ENCODE data around the gene CAMK2D.
A peak's percentile ranks its signal among the peaks of the same experiment; 100 is the strongest.
"Not testable (repeated sequence)": the region's sequence is repeated elsewhere in the genome, so short reads cannot be mapped to it uniquely, and the experiment has no call there.

The CAMK2D gene

DNA sequence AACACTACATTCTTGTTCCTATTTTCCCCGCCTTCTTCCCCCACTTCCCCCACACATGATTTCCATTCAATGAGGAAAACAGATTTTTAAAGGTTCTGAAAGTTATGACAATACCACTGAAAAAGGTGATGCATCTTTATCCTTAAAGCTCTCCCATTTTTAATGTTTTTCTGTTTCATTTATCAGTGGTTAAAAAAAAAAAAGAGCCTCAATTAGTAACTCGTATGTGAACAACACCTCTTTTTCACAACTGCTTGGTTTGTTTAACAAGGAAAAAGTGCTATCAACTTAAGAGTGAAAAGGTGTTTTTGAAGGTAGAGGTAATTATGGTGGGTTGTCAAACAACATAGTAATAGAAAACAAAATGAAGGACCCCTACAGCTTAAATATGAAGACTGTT is 8.2 kb upstream of the CAMK2D start:
- H3K9ac ChIP-seq (ENCODE audit: insufficient read length), result no peak overlapping the region

DNA sequence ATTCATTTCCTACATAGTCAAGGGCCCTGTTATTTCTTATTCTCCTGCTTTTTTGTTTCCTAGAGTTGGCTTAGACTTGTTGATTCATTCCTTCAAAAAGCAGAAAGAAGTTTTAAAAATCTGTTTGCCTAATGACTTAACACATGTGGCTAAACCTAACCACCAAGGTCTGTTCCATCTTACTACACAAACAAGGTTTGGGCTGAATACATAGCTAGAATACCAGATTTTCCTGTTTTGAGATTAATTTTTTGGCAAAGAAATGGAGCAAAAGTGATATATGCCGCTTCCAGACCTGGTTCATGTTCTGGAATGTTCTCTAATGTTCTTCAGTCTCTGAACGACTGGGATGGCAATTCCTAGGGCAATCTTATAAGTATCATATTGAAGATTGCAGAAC is 7.4 kb upstream of the CAMK2D start:
- Histone ChIP-seq H3K27ac (no peak overlapping the region), H3K9ac (ENCODE audit: insufficient read length) (no peak overlapping the region), H3K9me3 (ENCODE audit: low read depth, low read length) (no peaks in the 10 kb centered on the region), H3K36me3 (ENCODE audit: insufficient read depth, low read length) (no peaks in the 10 kb centered on the region), H3K4me3 (no peak overlapping the region)
- no peak for TF ChIP-seq POLR2AphosphoS5 (IDR thresholded peaks at IDR 0.05; ENCODE audit: borderline replicate concordance, low read depth, low read length)
- TF ChIP-seq EZH2 (IDR thresholded peaks at IDR 0.05), result no peak
- TF ChIP-seq FOXP2 (optimal IDR thresholded peaks at IDR 0.05; ENCODE audit: control extremely low read depth, extremely low read length, insufficient read depth), result no peak
- DNase-seq (ENCODE audit: low read depth, low spot score), result no peak

More for the DNA sequence above, 8.2 kb upstream of the CAMK2D start:
- Histone ChIP-seq H3K27ac (no peak overlapping the region), H3K9me3 (ENCODE audit: low read depth, low read length) (no peaks in the 10 kb centered on the region), H3K36me3 (ENCODE audit: insufficient read depth, low read length) (no peaks in the 10 kb centered on the region), H3K4me3 (no peak overlapping the region)
- DNase-seq (ENCODE audit: low read depth, low spot score), result no peak
- TF ChIP-seq POLR2AphosphoS5 (IDR thresholded peaks at IDR 0.05; ENCODE audit: borderline replicate concordance, low read depth, low read length) (no peak), FOXP2 (optimal IDR thresholded peaks at IDR 0.05; ENCODE audit: control extremely low read depth, extremely low read length, insufficient read depth) (no peak), EZH2 (IDR thresholded peaks at IDR 0.05) (no peak)

DNA sequence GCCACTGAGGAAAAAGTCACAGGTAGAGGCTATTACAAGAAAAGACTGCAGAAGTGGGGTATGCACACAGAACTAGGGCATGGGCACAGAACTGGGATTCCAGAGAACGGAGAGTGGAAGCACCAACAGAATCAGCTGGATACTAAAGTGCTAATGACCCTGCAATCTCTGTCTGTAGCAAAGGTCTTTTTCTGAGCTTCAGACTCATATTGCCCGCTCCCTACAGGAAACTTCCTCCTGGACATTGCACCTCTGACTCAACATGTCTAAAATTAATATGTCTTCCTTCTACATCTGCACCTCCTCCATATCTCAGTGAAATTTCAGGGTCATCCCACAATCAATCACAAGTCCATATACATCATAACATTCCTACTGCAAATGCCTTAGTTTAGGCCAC is 5.3 kb upstream of the CAMK2D start:
- Histone ChIP-seq H3K27ac (no peak overlapping the region), H3K36me3 (ENCODE audit: insufficient read depth, low read length) (no peaks in the 10 kb centered on the region), H3K9ac (ENCODE audit: insufficient read length) (no peak overlapping the region), H3K4me3 (no peak overlapping the region), H3K9me3 (ENCODE audit: low read depth, low read length) (no peaks in the 10 kb centered on the region)
- DNase-seq (ENCODE audit: low read depth, low spot score), result no peak
- no peak for TF ChIP-seq FOXP2 (optimal IDR thresholded peaks at IDR 0.05; ENCODE audit: control extremely low read depth, extremely low read length, insufficient read depth)
- TF ChIP-seq POLR2AphosphoS5 (IDR thresholded peaks at IDR 0.05; ENCODE audit: borderline replicate concordance, low read depth, low read length), result no peak
- no peak for TF ChIP-seq EZH2 (IDR thresholded peaks at IDR 0.05)

DNA sequence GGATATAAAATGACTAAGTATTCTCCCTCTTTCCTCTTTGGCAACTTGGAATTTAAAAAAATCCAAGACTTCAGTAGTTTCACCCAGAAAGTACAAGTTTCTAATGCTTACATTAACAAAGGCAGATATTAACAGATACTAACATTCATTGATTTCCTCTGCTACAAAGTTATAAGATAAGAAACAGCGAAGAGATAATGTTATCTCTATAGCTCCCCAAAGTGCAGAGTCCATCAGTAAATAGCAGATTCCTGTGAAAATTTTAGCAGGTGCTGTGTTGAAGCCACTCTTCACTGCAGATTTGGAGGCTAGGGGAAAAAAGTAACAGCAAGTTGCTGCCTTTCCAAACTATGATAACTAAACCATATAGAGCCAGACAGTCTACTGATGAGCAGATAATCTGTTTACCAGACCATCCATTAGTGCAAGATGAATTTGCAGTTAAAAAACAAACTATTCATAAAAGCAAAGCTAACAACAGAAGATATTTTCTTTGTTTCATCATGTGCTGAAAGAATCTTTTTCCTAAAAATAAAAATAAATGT is 3.3 kb upstream of the CAMK2D start:
- H3K4me3 ChIP-seq, result no peak overlapping the region
- H3K36me3 ChIP-seq (ENCODE audit: insufficient read depth, low read length), result no peaks in the 10 kb centered on the region
- H3K9me3 ChIP-seq (ENCODE audit: low read depth, low read length), result no peaks in the 10 kb centered on the region
- TF ChIP-seq EZH2 (IDR thresholded peaks at IDR 0.05) (no peak), POLR2AphosphoS5 (IDR thresholded peaks at IDR 0.05; ENCODE audit: borderline replicate concordance, low read depth, low read length) (no peak), FOXP2 (optimal IDR thresholded peaks at IDR 0.05; ENCODE audit: control extremely low read depth, extremely low read length, insufficient read depth) (no peak)
- H3K27ac ChIP-seq, result no peak overlapping the region
- no peak for DNase-seq (ENCODE audit: low read depth, low spot score)
- no peak overlapping the region for H3K9ac ChIP-seq (ENCODE audit: insufficient read length)

DNA sequence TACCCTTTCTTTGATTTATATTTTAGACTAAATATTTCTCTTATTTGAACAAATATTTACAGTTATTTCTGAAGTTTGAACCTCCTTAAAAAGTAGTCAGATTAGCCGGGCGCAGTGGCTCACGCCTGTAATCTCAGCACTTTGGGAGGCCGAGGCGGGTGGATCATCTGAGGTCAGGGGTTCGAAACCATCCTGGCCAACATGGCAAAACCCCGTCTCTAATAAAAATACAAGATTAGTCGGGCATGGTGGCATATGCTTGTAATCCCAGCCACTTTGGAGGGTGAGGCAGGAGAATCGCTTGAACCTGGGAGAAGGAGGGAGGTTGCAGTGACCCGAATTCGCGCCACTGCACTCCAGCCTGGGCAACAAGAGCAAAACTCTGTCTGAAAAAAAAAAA is 2.4 kb upstream of the CAMK2D start:
- not testable (repeated sequence) for H3K9me3 ChIP-seq (ENCODE audit: low read depth, low read length); DNase-seq (ENCODE audit: low read depth, low spot score); H3K36me3 ChIP-seq (ENCODE audit: insufficient read depth, low read length); H3K4me3 ChIP-seq; H3K27ac ChIP-seq; H3K9ac ChIP-seq (ENCODE audit: insufficient read length)

DNA sequence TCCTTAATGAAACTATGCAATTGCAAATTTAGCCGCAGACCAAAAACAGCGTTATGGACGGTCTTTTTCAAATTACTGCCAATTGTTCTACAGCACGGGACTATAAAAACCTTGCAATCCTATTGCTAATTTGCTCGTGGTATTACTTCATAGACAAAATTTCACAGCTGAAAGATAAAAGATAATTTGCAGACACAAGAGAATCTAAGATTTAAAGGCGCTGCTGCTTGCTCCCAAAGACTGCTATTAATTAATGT is 1.4 kb upstream of the CAMK2D start:
- no peaks in the 10 kb centered on the region for H3K9me3 ChIP-seq (ENCODE audit: low read depth, low read length)
- no peaks in the 10 kb centered on the region for H3K36me3 ChIP-seq (ENCODE audit: insufficient read depth, low read length)
- DNase-seq (ENCODE audit: low read depth, low spot score), result no peak
- H3K4me3 ChIP-seq, result peak overlapping the region; percentile 86
- no peak for TF ChIP-seq EZH2 (IDR thresholded peaks at IDR 0.05)
- no peak for TF ChIP-seq POLR2AphosphoS5 (IDR thresholded peaks at IDR 0.05; ENCODE audit: borderline replicate concordance, low read depth, low read length)
- no peak for TF ChIP-seq FOXP2 (optimal IDR thresholded peaks at IDR 0.05; ENCODE audit: control extremely low read depth, extremely low read length, insufficient read depth)
- H3K9ac ChIP-seq (ENCODE audit: insufficient read length), result peak overlapping the region; percentile 66
- H3K27ac ChIP-seq, result peak overlapping the region; percentile 89

DNA sequence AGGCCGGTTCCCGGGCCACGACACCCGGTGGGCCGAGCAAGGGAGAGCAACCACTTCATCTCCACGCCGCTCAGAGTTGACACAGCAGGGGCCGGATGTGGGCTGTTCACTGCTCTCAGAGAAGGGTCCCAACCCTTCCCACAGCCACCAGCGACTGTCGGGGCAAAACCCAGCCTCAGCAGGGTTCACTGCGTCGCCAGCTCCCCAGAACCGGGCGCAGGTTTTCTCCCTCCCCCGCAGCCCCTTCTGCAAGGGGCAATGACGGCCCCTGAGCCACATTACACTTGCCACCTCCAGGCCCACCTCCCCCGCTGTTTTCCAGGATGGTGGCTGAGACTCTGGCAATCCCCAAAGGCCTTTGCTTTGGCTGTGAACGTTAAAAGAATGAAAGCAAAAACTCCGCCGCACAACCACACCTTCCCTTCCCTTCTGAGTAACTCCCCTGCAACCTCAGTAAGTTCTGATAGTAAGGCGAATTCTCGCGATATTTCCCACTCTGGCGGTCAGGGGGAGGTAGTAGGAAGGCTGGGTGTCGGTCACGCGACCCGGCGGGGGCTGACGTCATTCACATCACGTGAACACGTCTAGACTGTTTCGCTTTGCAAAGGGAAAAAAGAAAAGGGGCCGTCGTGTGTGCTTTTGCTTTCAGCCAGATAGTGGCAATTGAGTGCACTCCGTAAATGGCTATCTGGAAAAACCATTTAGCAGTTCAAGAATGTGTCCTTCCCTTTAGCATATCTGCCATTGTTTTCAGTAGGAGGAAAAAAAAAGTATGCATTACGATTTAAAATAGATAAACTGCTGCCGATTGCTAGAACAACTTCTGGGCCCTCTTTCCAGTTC is 869 bp upstream of the CAMK2D start:
- Histone ChIP-seq H3K36me3 (ENCODE audit: insufficient read depth, low read length) (no peaks in the 10 kb centered on the region), H3K27ac (peak overlapping the region; percentile 89), H3K9me3 (ENCODE audit: low read depth, low read length) (no peaks in the 10 kb centered on the region), H3K4me3 (peak overlapping the region; percentile 86), H3K9ac (ENCODE audit: insufficient read length) (peak overlapping the region; percentile 71)
- DNase-seq (ENCODE audit: low read depth, low spot score), result peak; percentile 75
- TF ChIP-seq EZH2 (IDR thresholded peaks at IDR 0.05), result no peak
- peak; percentile 85 for TF ChIP-seq POLR2AphosphoS5 (IDR thresholded peaks at IDR 0.05; ENCODE audit: borderline replicate concordance, low read depth, low read length)

DNA sequence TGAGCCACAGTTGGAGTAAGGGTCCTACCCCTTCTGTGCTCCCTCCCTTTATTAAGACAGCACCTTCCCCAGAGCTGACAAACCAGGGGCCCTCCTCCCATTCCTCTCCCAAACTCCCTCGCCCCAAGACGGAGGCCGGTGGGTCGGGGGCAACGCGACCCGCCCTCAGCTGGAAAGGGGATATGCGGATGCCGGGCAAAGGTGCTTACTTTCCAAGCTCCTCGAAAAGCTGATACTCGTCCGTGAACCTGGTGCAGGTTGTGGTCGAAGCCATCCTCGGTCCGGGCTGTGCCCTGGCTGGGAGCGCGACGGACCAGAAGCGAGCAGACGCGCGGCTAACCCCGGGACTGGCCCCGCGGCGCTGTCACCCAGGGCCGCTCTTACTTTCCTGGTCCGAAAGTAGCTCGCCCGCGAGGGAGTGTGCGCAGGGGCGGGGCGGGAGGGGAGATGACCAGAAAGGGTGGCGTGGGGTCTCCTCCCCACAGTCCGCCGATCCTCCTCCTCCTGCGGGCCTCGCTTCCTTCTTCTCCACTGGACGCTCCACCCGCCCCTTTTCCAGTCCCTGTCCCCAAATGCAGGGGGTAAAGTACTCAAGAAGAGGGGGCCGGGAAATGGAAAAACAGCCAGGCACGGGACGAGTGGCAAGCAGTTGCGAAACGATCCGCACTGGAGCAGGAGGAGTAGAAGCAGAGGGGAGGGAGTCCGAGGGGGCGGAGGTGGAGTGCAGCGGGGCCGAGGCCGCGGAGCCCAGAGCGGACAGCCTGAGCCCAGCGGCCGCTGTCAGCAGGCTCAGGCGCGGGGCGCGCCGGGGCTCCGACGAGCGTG is 531 bp downstream of the CAMK2D start:
- Histone ChIP-seq H3K4me3 (peak overlapping the region; percentile 86), H3K27ac (no peak overlapping the region), H3K36me3 (ENCODE audit: insufficient read depth, low read length) (no peaks in the 10 kb centered on the region), H3K9ac (ENCODE audit: insufficient read length) (peak overlapping the region; percentile 71), H3K9me3 (ENCODE audit: low read depth, low read length) (no peaks in the 10 kb centered on the region)
- TF ChIP-seq FOXP2 (optimal IDR thresholded peaks at IDR 0.05; ENCODE audit: control extremely low read depth, extremely low read length, insufficient read depth) (no peak), POLR2AphosphoS5 (IDR thresholded peaks at IDR 0.05; ENCODE audit: borderline replicate concordance, low read depth, low read length) (no peak), EZH2 (IDR thresholded peaks at IDR 0.05) (no peak)
- no peak for DNase-seq (ENCODE audit: low read depth, low spot score)
